ENCODE data around the gene NSD2.

The NSD2 gene

GRCh38 chr4:1982124-1983052 is 111.2 kb downstream of the NSD2 start:
- DNase-seq (ENCODE audit: low spot score) = peak; percentile 7
- TF ChIP-seq CTCF (conservative IDR thresholded peaks at IDR 0.05; ENCODE audit: low read depth) = no peak
- CTCF ChIA-PET = no interaction called here
- H3K27ac ChIP-seq = peak overlapping the region; percentile 61
- POLR2A ChIA-PET (ENCODE audit: low non-redundant PET) = no interaction called here

- peak overlapping the region; percentile 64 for H3K27ac ChIP-seq
- CTCF ChIA-PET = no interaction called here
- TF ChIP-seq CTCF (conservative IDR thresholded peaks at IDR 0.05; ENCODE audit: low read depth) = no peak
- DNase-seq (ENCODE audit: low spot score) = no peak
- POLR2A ChIA-PET (ENCODE audit: low non-redundant PET) = no interaction called here
Measured at GRCh38 chr4:1983053-1983845, 112.1 kb downstream of the NSD2 start.

- peak overlapping the region; percentile 64 for H3K27ac ChIP-seq
- DNase-seq (ENCODE audit: low spot score) = no peak
- no peak for TF ChIP-seq CTCF (conservative IDR thresholded peaks at IDR 0.05; ENCODE audit: low read depth)
- CTCF ChIA-PET = no interaction called here
- POLR2A ChIA-PET (ENCODE audit: low non-redundant PET) = interaction anchor here (0.6 kb wide), 1 partner anchor 263 kb away, joined by 3 read pairs; the partner anchor contains the start of genes TACC3 and TMEM129
Measured at GRCh38 chr4:1983846-1984405, 112.7 kb downstream of the NSD2 start.

- TF ChIP-seq CTCF (conservative IDR thresholded peaks at IDR 0.05; ENCODE audit: low read depth) = no peak
- peak overlapping the region; percentile 64 for H3K27ac ChIP-seq
- DNase-seq (ENCODE audit: low spot score) = no peak
- CTCF ChIA-PET = no interaction called here
- POLR2A ChIA-PET (ENCODE audit: low non-redundant PET) = interaction anchor here (0.6 kb wide), 1 partner anchor 264 kb away, joined by 3 read pairs; the partner anchor contains the start of genes TACC3 and TMEM129
Measured at GRCh38 chr4:1984406-1985191, 113.4 kb downstream of the NSD2 start.

- ChIA-PET POLR2A (ENCODE audit: low non-redundant PET) (no interaction called here), CTCF (no interaction called here)
- no peak for TF ChIP-seq CTCF (conservative IDR thresholded peaks at IDR 0.05; ENCODE audit: low read depth)
- no peak for DNase-seq (ENCODE audit: low spot score)
- H3K27ac ChIP-seq = peak overlapping the region; percentile 64
Measured at GRCh38 chr4:1985294-1985693, 114.1 kb downstream of the NSD2 start.

Measured in RWPE1 (cell line).